ENCODE measurements around the gene TOMT.
A peak's percentile ranks its signal among the peaks of the same experiment; 100 is the strongest.
"Not testable (repeated sequence)": the region's sequence is repeated elsewhere in the genome, so short reads cannot be mapped to it uniquely, and the experiment has no call there.

The TOMT gene

GRCh38 chr11:72144807-72145565 lies 39.3 kb downstream of the TOMT start:
- TF ChIP-seq GATA1 (IDR thresholded peaks at IDR 0.05; ENCODE audit: low read depth, low read length) (no peak), POLR2A (IDR thresholded peaks at IDR 0.05; ENCODE audit: low read length) (no peak)
- no peak for DNase-seq

DNA sequence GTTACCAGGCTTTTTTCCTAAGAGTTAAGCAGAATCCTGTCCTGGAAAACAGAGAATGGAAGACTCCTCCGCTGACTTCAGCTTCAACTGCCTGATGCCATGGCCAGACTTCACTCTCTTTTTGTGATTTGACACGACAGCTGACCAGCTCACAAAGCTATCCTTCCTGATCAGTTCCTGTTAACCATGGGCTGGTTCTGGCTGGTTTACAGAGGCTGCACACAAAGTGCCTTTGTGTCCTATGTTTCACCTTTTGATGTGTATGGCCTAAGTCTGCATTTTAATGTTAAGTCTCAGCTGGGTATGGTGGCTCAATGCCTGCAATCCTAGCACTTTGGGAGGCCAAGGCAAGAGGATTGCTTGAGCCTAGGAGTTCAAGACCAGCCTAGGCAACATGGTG lies 40.9 kb downstream of the TOMT start:
- no peak for DNase-seq
- TF ChIP-seq GATA1 (IDR thresholded peaks at IDR 0.05; ENCODE audit: low read depth, low read length) (no peak), POLR2A (IDR thresholded peaks at IDR 0.05; ENCODE audit: low read length) (no peak)

- TF ChIP-seq GATA1 (IDR thresholded peaks at IDR 0.05; ENCODE audit: low read depth, low read length) (no peak), POLR2A (IDR thresholded peaks at IDR 0.05; ENCODE audit: low read length) (no peak)
- no peak for DNase-seq
These were observed 45.2 kb downstream of the TOMT start for GRCh38 chr11:72150882-72151281.

GRCh38 chr11:72153874-72154273 lies 48.1 kb downstream of the TOMT start:
- DNase-seq: not testable (repeated sequence)

DNA sequence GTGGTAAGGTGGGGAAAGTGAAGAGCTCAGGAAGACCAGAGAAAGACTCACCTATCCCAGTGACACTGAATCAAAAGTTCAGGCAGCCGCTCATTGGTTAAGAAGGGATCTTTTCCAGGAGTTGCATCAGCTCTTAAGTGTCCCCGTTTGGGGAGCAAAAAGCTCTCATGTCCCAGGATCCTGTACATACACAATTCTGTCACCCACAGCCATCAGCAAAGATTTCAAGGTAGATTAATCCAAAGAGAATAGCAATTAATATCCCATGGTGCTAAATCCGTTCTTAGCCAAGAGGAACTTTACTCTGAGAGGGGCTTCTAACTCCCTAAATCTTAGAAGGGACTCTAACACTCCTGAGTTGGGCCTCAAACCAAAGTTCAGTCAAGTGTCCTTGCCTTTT lies 49.1 kb downstream of the TOMT start:
- no peak for TF ChIP-seq POLR2A (IDR thresholded peaks at IDR 0.05; ENCODE audit: low read length)
- no peak for TF ChIP-seq GATA1 (IDR thresholded peaks at IDR 0.05; ENCODE audit: low read depth, low read length)

DNA sequence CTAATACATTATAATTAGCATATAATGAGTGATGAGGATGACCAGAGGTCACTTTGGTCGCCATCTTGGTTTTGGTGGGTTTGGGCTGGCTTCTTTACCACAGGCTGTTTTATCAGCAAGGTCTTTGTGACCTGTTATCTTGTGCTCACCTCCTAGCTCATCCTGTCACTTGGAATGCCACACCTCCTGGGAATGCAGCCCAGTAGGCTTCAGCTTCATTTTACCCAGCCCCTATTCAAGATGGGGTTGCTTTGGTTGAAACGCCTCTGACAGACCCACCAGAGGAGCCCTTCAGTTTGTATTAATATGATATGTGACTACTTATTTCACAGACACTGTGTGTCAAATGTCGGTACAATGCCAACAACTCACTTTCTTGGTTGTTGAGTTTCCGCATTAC lies 50.0 kb downstream of the TOMT start:
- no peak for DNase-seq
- TF ChIP-seq POLR2A (IDR thresholded peaks at IDR 0.05; ENCODE audit: low read length) (no peak), GATA1 (IDR thresholded peaks at IDR 0.05; ENCODE audit: low read depth, low read length) (no peak)

More for the DNA sequence above, 49.1 kb downstream of the TOMT start:
- DNase-seq: no peak

GRCh38 chr11:72157131-72157530 lies 51.4 kb downstream of the TOMT start:
- peak; percentile 22 for TF ChIP-seq POLR2A (IDR thresholded peaks at IDR 0.05; ENCODE audit: low read length)
- no peak for TF ChIP-seq GATA1 (IDR thresholded peaks at IDR 0.05; ENCODE audit: low read depth, low read length)
- peak; percentile 38 to 54 for DNase-seq

Measured in erythroblast (primary cell).